Measurements from ENCODE around the gene SHISAL1.

SHISAL1 gene

GRCh38 chr22:44312766-44313165 is at the start of gene SHISAL1:
Gene SHISAL1, minus strand, starts transcription at chr22:44312951. Its CDS starts 12,006 bp downstream, at chr22:44300945.
- DNase-seq (ENCODE audit: insufficient read length, low spot score), result no peak
- FAIRE-seq, result no peak
- TF ChIP-seq CTCF (IDR thresholded peaks at IDR 0.05; ENCODE audit: insufficient read depth, missing control alignments), result no peak

- no peak for DNase-seq (ENCODE audit: insufficient read length, low spot score)
- no peak for TF ChIP-seq CTCF (IDR thresholded peaks at IDR 0.05; ENCODE audit: insufficient read depth, missing control alignments)
- no peak for FAIRE-seq
Measured at GRCh38 chr22:44361391-44362126, 48.8 kb upstream of the SHISAL1 start.

GRCh38 chr22:44360668-44361381 is 48.1 kb upstream of the SHISAL1 start:
- no peak for TF ChIP-seq CTCF (IDR thresholded peaks at IDR 0.05; ENCODE audit: insufficient read depth, missing control alignments)
- DNase-seq (ENCODE audit: insufficient read length, low spot score), result no peak
- FAIRE-seq, result no peak

- DNase-seq (ENCODE audit: insufficient read length, low spot score) (no peak), FAIRE-seq (no peak)
Measured at GRCh38 chr22:44360306-44360667, 47.5 kb upstream of the SHISAL1 start.

GRCh38 chr22:44359496-44360110 is 46.9 kb upstream of the SHISAL1 start:
- no peak for DNase-seq (ENCODE audit: insufficient read length, low spot score)
- TF ChIP-seq CTCF (IDR thresholded peaks at IDR 0.05; ENCODE audit: insufficient read depth, missing control alignments), result no peak
- FAIRE-seq, result no peak

More at GRCh38 chr22:44360306-44360667, 47.5 kb upstream of the SHISAL1 start:
- no peak for TF ChIP-seq CTCF (IDR thresholded peaks at IDR 0.05; ENCODE audit: insufficient read depth, missing control alignments)

GRCh38 chr22:44358709-44359440 is 46.1 kb upstream of the SHISAL1 start:
- no peak for TF ChIP-seq CTCF (IDR thresholded peaks at IDR 0.05; ENCODE audit: insufficient read depth, missing control alignments)
- DNase-seq (ENCODE audit: insufficient read length, low spot score), result no peak
- no peak for FAIRE-seq
